ENCODE measurements around the gene KCTD16. TPM values are rescaled to one million over a fixed set of nuclear protein-coding genes. Genes with fewer than 3 reads are reported as not detected.

KCTD16 gene
- total RNA-seq, 1 donor from 2014 or later = 5.6 TPM

- Histone ChIP-seq H3K79me2 (ENCODE audit: insufficient read depth, low read length) (no peaks in the 10 kb centered on the region), H3K9ac (ENCODE audit: low read length) (no peak overlapping the region), H3K36me3 (ENCODE audit: insufficient read depth, low read length) (no peaks in the 10 kb centered on the region), H3K27me3 (ENCODE audit: insufficient read depth, low read length) (no peaks in the 10 kb centered on the region), H2AFZ (ENCODE audit: low read depth, low read length) (peak overlapping the region; percentile 16), H3K27ac (ENCODE audit: low read depth, low read length) (no peak overlapping the region), H3K9me3 (ENCODE audit: insufficient read depth, low read depth, low read length) (no peaks in the 10 kb centered on the region), H4K20me1 (ENCODE audit: insufficient read depth, low read length) (no peaks in the 10 kb centered on the region), H3K4me1 (ENCODE audit: insufficient read depth, low read length) (peaks cover 8% of the 10 kb centered on the region), H3K4me2 (ENCODE audit: low read length) (no peak overlapping the region), H3K4me3 (ENCODE audit: insufficient read depth, low read depth, low read length) (no peak overlapping the region)
- Mint-ChIP-seq H3K4me1 (ENCODE audit: low read depth, unreplicated experiment) (peaks cover 27% of the 10 kb centered on the region), H3K9me3 (ENCODE audit: unreplicated experiment) (no peaks in the 10 kb centered on the region), H3K27me3 (ENCODE audit: low read depth, unreplicated experiment) (no peaks in the 10 kb centered on the region), H3K36me3 (ENCODE audit: low read depth, unreplicated experiment) (no peaks in the 10 kb centered on the region), H3K27ac (ENCODE audit: unreplicated experiment) (peak overlapping the region; percentile 99), H3K4me3 (ENCODE audit: unreplicated experiment) (no peak overlapping the region)
- no peak for TF ChIP-seq EZH2 (IDR thresholded peaks at IDR 0.05; ENCODE audit: insufficient read depth, low read length)
- peak; percentile 52 for TF ChIP-seq CTCF (IDR thresholded peaks at IDR 0.05; ENCODE audit: insufficient read depth, low read depth, low read length)
- DNase-seq (ENCODE audit: low read depth) = peak; percentile 47
- no peak for FAIRE-seq
Measured at GRCh38 chr5:144467792-144468191, 297.1 kb downstream of the KCTD16 start.

- Histone ChIP-seq H3K9me3 (ENCODE audit: insufficient read depth, low read depth, low read length) (no peaks in the 10 kb centered on the region), H3K9ac (ENCODE audit: low read length) (peak overlapping the region; percentile 45), H3K79me2 (ENCODE audit: insufficient read depth, low read length) (no peaks in the 10 kb centered on the region), H3K4me3 (ENCODE audit: insufficient read depth, low read depth, low read length) (no peak overlapping the region), H3K36me3 (ENCODE audit: insufficient read depth, low read length) (no peaks in the 10 kb centered on the region), H2AFZ (ENCODE audit: low read depth, low read length) (no peak overlapping the region), H3K4me1 (ENCODE audit: insufficient read depth, low read length) (peaks cover 8% of the 10 kb centered on the region), H3K27me3 (ENCODE audit: insufficient read depth, low read length) (no peaks in the 10 kb centered on the region), H4K20me1 (ENCODE audit: insufficient read depth, low read length) (no peaks in the 10 kb centered on the region), H3K4me2 (ENCODE audit: low read length) (peak overlapping the region; percentile 35), H3K27ac (ENCODE audit: low read depth, low read length) (peak overlapping the region; percentile 67)
- no peaks in the 10 kb centered on the region for H3K36me3 Mint-ChIP-seq (ENCODE audit: low read depth, unreplicated experiment)
- H3K4me3 Mint-ChIP-seq (ENCODE audit: unreplicated experiment) = no peak overlapping the region
- DNase-seq (ENCODE audit: low read depth) (peak; percentile 30), FAIRE-seq (no peak)
- no peaks in the 10 kb centered on the region for H3K27me3 Mint-ChIP-seq (ENCODE audit: low read depth, unreplicated experiment)
- H3K4me1 Mint-ChIP-seq (ENCODE audit: low read depth, unreplicated experiment) = peaks cover 27% of the 10 kb centered on the region
- H3K9me3 Mint-ChIP-seq (ENCODE audit: unreplicated experiment) = no peaks in the 10 kb centered on the region
- TF ChIP-seq CTCF (IDR thresholded peaks at IDR 0.05; ENCODE audit: insufficient read depth, low read depth, low read length) (no peak), EZH2 (IDR thresholded peaks at IDR 0.05; ENCODE audit: insufficient read depth, low read length) (no peak)
- peak overlapping the region; percentile 99 for H3K27ac Mint-ChIP-seq (ENCODE audit: unreplicated experiment)
Measured at GRCh38 chr5:144468571-144468970, 297.9 kb downstream of the KCTD16 start.

DNA sequence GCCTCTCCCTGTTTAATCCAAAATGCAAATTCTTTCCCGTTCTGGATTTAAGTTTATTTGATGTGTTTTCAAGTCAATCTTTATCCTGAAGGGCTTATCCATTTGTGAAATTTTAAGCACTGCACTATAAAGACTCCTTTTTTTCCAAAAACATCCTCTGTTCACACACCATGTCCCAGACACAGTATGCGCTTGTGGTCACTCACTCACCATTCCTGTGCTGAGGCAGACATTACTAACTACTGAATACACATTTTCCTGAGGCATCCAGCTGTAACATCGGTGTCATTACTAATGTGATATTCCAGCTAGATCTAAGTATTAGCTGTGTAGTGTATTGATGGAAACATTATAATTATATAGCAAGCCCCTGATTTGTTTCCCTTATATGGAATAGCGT lies 298.4 kb downstream of the KCTD16 start:
- Histone ChIP-seq H3K27me3 (ENCODE audit: insufficient read depth, low read length) (no peaks in the 10 kb centered on the region), H4K20me1 (ENCODE audit: insufficient read depth, low read length) (no peaks in the 10 kb centered on the region), H3K4me3 (ENCODE audit: insufficient read depth, low read depth, low read length) (no peak overlapping the region), H3K4me1 (ENCODE audit: insufficient read depth, low read length) (peaks cover 8% of the 10 kb centered on the region), H3K79me2 (ENCODE audit: insufficient read depth, low read length) (no peaks in the 10 kb centered on the region), H3K9ac (ENCODE audit: low read length) (peak overlapping the region; percentile 45), H3K9me3 (ENCODE audit: insufficient read depth, low read depth, low read length) (no peaks in the 10 kb centered on the region), H2AFZ (ENCODE audit: low read depth, low read length) (no peak overlapping the region), H3K36me3 (ENCODE audit: insufficient read depth, low read length) (no peaks in the 10 kb centered on the region), H3K4me2 (ENCODE audit: low read length) (peak overlapping the region; percentile 35), H3K27ac (ENCODE audit: low read depth, low read length) (peak overlapping the region; percentile 67)
- Mint-ChIP-seq H3K36me3 (ENCODE audit: low read depth, unreplicated experiment) (no peaks in the 10 kb centered on the region), H3K4me3 (ENCODE audit: unreplicated experiment) (no peak overlapping the region), H3K9me3 (ENCODE audit: unreplicated experiment) (no peaks in the 10 kb centered on the region), H3K27me3 (ENCODE audit: low read depth, unreplicated experiment) (no peaks in the 10 kb centered on the region), H3K27ac (ENCODE audit: unreplicated experiment) (peak overlapping the region; percentile 99), H3K4me1 (ENCODE audit: low read depth, unreplicated experiment) (peaks cover 25% of the 10 kb centered on the region)
- peak; percentile 56 for FAIRE-seq
- no peak for TF ChIP-seq CTCF (IDR thresholded peaks at IDR 0.05; ENCODE audit: insufficient read depth, low read depth, low read length)
- TF ChIP-seq EZH2 (IDR thresholded peaks at IDR 0.05; ENCODE audit: insufficient read depth, low read length) = no peak
- peak; percentile 75 for DNase-seq (ENCODE audit: low read depth)
